GM21619 (cell line): ENCODE results near the gene KCNMA1.

Experiments used
- ATAC-seq: cut with Tn5 transposase; IDR thresholded peaks from one replicate; pipeline ENCODE4 v1.9.1; 2021; ENCODE audit not compliant: unreplicated experiment

The KCNMA1 gene

DNA sequence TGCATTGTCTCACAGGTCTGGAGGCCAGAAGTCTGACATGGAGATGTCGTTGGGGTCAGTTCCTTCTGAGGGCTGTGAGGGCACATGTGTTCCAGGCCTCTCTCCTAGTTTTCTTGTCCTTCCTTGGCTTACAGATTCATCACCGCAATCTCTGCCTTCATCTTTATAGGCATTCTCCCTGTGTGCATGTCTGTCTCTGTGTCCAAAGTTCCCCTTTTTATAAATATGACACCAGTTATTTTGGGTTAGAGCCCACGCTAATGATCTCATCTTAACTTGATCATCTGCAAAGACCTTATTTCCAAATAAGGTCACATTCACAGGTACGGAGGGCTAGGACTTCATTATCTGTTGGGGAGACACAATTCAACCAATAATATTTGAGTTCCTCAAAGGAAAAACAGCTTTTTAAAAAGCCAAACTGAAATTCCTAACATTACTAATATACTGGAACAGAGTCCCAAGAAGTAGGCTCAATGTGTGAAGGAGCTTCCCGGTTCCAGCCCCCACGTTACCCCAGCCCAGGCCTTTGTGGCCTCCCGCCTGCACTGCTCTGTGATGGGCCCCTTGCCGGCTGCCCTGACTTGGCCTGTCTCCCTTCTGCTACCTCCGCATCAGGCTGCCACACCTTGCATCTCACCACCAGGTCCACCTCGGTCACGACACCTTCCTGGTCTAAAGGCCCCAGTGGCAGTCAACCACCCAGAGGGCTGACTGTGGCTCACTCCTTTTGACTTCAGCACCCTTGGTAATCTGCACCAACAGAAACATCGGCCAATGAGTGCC, 142.7 kb downstream of the KCNMA1 start:
- no peak for ATAC-seq

- no peak for ATAC-seq
Observed at GRCh38 chr10:77494327-77494726, 143.3 kb downstream of the KCNMA1 start.

DNA sequence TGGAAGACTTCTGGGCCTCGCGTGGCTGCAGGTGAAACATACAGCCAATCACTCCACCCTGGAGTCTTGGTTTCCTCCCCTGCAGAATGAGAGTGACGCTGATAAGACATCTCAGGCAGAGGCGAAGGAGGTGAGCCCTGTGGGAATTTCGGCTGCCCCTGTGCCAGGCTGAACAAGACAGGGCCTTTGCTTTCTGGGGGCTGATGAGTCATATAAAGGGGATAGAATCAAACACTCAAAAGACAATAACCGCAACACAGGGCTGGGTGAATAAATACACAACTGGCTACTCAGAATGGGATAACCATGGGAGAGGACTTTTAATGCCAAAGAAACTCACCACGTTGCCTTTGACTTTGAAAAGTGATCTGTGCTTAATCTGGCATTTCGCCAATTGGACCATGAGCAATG, 143.8 kb downstream of the KCNMA1 start:
- ATAC-seq: no peak

- ATAC-seq: no peak
Observed at GRCh38 chr10:77493239-77493806, 144.3 kb downstream of the KCNMA1 start.

- no peak for ATAC-seq
Observed at GRCh38 chr10:77492368-77492994, 145.1 kb downstream of the KCNMA1 start.

DNA sequence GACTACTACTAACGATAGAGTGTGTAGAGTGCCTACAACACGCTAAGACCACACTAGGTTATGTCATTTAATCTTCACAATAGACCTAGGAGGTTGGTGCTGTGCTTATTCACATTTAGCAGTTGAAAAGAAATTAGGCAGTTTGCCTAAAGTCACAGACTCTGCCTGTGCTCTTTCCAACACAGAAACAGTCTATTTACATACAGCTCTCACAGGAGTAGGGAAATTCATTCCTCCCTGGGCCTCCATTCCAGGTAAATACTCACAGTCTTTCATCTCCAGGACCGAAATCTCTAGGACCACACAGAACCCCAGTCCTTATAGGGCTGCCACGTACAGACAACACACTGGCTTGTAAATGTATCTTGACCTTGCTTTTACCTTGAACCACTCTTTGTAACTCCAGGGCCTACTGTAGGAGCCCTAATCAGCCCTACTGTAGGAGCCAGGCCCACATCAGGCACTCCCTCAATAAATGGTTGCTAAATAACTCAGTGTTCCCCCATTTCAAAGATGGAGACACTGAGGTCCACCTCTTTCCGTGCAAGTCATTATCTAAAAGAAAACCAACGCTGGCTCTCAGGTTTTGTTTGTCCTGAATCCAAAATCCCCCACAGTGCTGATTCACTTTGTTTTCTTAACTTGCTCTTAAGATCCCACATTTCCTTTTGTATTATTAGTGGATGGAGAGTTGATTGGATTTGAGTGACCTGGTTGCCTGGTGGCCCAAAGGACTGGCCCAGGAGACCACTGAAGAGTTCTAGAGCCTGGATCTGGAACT, 146.9 kb downstream of the KCNMA1 start:
- no peak for ATAC-seq

GRCh38 chr10:77486517-77486916, 151.1 kb downstream of the KCNMA1 start:
- ATAC-seq: no peak

DNA sequence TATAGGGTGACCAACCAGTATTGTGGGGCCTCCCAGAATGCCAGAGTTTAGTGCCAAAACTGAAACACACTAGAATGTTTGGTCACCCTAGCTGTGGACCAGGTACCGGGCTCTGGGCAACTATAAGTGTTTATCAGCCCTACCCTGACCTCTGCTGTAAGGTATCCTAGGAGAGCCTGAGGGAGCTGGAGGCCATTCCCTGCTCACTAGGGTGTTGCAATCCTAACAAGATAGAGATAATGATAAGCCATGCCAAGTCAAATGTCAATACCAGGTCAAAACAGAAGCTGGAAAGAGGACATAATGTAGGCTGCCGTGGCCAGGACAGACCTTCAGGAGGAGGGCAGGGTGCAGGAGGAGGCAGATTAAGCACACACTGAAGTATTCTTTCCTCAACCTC, 151.8 kb downstream of the KCNMA1 start:
- ATAC-seq: no peak

DNA sequence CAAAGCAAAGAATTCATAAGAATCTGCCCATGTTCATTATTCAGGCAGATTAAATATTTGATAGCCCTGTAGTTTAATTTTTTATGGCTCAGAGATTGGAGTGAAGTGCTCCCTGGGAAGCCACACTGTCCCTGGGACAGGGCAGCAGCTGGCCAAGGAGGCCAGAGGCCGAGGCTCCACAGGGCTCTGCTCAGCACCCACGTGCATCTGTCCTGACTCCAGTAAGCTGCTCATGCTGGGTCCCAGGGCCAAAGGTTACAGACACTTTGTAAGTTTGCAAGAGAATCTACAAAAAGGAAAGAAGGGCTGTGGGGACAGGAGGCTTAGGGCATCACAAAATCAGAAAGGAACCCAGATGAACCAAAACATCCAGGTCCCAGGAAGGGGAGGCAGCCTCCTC, 155.5 kb downstream of the KCNMA1 start:
- no peak for ATAC-seq

GRCh38 chr10:77479586-77479985, 158.0 kb downstream of the KCNMA1 start:
- ATAC-seq: no peak

- ATAC-seq: no peak
Observed at GRCh38 chr10:77478962-77479359, 158.6 kb downstream of the KCNMA1 start.

GRCh38 chr10:77478247-77478961, 159.2 kb downstream of the KCNMA1 start:
- no peak for ATAC-seq

DNA sequence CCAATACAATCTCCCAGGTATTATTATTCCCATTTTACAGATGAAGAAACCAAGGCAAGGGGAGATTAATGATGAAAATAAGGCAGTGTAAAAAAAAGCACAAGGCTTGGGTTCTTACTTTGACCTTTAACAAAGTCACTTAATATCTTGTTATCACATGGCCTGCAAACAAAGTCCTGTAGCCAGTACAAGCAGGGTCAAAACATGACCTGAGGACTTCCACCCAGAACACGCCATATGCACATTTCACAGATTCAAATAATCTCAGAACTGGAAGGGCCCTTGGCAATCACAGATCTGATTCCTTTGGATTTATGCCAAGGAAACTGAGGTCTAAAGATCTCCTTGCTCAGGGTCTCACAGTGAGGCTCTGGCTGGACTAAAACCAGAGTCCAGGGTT, 162.1 kb downstream of the KCNMA1 start:
- ATAC-seq: no peak

DNA sequence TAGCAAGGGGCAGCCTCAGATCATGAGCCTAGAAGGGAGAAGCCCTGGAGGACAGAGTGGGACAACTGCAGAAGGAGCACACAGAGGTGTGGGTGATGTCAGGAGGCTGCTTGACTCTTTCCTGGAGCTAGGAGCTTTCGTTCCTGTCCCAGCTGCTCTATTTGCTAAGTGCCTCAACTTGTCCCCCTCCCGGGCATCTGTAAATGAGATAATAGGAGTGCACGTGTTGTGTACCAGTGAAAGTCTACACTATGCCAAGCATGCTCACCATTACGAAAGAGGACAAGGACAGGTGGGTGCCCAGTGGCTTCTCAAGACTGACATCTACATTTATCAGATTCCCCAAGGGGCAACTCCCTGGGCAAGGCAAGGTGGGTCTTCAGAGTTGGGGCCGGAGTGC, 162.7 kb downstream of the KCNMA1 start:
- no peak for ATAC-seq

- ATAC-seq: no peak
Observed at GRCh38 chr10:77474386-77474785, 163.2 kb downstream of the KCNMA1 start.

GRCh38 chr10:77472146-77472545, 165.5 kb downstream of the KCNMA1 start:
- ATAC-seq: no peak

- ATAC-seq: no peak
Observed at GRCh38 chr10:77471069-77471536, 166.5 kb downstream of the KCNMA1 start.

DNA sequence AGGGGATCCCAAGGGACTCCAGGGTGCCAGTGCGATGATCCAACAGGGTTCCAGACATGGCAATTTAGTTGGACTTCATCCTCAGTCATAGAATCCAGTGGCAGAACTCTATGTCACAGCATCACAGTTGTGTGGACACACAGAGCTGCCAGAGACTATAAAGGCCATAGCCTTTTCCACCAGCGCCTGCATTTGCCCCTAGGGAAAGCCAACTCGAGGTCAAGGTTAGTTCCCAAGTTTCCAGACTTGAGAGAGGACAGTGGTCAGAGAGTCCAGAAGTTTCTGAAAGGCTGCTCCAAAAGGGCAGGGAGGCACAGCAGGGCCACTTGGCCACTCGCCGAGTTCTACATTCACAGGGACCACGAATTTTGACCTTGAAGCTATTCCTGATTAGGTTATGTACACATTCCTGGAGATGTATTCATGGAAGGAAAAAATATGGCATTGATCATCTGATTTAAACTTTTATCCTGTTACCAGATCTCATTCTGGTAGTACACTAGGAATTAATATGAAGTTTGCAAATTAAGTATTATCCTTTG, 170.1 kb downstream of the KCNMA1 start:
- no peak for ATAC-seq

DNA sequence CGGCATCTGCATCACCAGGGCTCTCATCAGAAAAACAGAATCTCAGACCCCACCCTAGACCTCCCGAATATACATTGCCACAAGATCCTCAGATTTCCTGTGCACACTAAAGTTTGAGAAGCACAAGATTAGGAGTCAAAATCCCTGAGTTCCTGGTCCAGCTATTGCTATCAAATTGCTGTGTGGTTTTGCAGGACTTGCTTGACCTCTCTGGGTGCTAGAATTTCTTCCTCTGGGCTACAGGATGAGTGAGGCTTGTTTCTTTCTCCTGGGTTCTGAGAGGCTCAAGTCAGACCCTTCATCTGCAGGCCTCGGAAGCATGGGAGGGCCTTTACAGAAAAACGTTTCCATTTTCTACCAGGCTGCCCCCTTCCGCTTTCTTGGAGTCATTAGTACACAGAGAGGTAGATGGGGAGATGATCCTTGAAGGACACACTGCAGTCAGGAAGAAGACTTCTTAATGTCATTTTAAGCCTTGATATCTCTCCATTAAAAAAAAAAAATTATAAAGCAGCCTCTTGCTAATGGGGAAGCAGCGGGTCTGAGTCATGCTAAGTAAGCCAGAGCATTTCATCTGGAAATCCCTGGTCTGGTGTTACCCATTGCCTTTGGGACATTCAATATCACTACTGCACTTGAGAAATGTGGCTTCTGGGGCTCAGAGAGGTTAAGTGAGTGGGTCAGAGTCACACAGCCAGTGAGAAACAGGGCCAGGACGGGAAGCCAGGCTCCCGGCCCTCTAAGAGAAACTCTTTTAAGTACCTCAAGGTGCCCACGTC, 173.5 kb downstream of the KCNMA1 start:
- no peak for ATAC-seq

- no peak for ATAC-seq
Observed at GRCh38 chr10:77463499-77463898, 174.1 kb downstream of the KCNMA1 start.
